Ovary (tissue), 3 donors: ENCODE results near the gene CXXC4.

Source experiments
- EP300 ChIP-seq: sonication (generic); formaldehyde crosslinking; IDR thresholded peaks from one replicate; pipeline ENCODE4 v1.6.1; 2017; ENCODE audit warnings: antibody characterized with exemption
- POLR2A ChIP-seq: fragments of 450-650 bp; IDR thresholded peaks from one replicate; pipeline ENCODE4 v1.6.1; 2017; ENCODE audit warnings: antibody characterized with exemption, mild to moderate bottlenecking, moderate library complexity
- TF ChIP-seq, protein P1 (sequence below), 3 donors: fragments of 450-650 bp in 2 of 3; fragments of 200-600 bp in 1 of 3; IDR thresholded peaks; one replicate each; pipeline versions ENCODE4 v1.5.1 to v1.8.0; 2016 to 2022; ENCODE audit warnings: antibody characterized with exemption in 3 of 3, mild to moderate bottlenecking in 1 of 3
- donor health status: DM: no; HTN: no; CAD: no.

DNA sequence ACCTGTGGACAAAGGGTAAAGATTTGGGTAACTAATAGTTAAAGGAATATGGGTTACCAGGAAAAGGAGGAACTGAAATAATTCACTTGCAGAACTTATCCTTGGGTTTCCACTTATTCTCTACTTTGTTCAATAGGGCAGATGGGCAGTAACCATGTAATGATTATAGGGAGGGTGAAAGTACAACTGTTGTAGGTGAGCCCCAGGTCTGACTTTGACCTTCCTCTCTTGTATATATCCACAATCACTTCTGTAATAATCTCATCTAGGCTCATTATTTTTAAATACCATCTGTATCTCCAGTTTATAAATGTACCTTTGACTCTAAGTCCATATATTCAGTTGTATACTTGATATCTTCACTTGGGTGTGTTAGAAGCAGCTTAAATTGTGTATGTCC is 32.1 kb downstream of the CXXC4 start:
- TF ChIP-seq, protein P1, sequence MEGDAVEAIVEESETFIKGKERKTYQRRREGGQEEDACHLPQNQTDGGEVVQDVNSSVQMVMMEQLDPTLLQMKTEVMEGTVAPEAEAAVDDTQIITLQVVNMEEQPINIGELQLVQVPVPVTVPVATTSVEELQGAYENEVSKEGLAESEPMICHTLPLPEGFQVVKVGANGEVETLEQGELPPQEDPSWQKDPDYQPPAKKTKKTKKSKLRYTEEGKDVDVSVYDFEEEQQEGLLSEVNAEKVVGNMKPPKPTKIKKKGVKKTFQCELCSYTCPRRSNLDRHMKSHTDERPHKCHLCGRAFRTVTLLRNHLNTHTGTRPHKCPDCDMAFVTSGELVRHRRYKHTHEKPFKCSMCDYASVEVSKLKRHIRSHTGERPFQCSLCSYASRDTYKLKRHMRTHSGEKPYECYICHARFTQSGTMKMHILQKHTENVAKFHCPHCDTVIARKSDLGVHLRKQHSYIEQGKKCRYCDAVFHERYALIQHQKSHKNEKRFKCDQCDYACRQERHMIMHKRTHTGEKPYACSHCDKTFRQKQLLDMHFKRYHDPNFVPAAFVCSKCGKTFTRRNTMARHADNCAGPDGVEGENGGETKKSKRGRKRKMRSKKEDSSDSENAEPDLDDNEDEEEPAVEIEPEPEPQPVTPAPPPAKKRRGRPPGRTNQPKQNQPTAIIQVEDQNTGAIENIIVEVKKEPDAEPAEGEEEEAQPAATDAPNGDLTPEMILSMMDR (IDR thresholded peaks at IDR 0.05), result no peak
- TF ChIP-seq POLR2A (no peak), EP300 (no peak)
